Measurements from ENCODE around the gene NEFH. TPM values are rescaled to one million over a fixed set of nuclear protein-coding genes. Genes with fewer than 3 reads are reported as not detected.
"Not testable (repeated sequence)": the region's sequence is repeated elsewhere in the genome, so short reads cannot be mapped to it uniquely, and the experiment has no call there.

NEFH gene, protein sequence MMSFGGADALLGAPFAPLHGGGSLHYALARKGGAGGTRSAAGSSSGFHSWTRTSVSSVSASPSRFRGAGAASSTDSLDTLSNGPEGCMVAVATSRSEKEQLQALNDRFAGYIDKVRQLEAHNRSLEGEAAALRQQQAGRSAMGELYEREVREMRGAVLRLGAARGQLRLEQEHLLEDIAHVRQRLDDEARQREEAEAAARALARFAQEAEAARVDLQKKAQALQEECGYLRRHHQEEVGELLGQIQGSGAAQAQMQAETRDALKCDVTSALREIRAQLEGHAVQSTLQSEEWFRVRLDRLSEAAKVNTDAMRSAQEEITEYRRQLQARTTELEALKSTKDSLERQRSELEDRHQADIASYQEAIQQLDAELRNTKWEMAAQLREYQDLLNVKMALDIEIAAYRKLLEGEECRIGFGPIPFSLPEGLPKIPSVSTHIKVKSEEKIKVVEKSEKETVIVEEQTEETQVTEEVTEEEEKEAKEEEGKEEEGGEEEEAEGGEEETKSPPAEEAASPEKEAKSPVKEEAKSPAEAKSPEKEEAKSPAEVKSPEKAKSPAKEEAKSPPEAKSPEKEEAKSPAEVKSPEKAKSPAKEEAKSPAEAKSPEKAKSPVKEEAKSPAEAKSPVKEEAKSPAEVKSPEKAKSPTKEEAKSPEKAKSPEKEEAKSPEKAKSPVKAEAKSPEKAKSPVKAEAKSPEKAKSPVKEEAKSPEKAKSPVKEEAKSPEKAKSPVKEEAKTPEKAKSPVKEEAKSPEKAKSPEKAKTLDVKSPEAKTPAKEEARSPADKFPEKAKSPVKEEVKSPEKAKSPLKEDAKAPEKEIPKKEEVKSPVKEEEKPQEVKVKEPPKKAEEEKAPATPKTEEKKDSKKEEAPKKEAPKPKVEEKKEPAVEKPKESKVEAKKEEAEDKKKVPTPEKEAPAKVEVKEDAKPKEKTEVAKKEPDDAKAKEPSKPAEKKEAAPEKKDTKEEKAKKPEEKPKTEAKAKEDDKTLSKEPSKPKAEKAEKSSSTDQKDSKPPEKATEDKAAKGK
- total RNA-seq: 1 to 10 TPM; 4.1 to 4.4 TPM

DNA sequence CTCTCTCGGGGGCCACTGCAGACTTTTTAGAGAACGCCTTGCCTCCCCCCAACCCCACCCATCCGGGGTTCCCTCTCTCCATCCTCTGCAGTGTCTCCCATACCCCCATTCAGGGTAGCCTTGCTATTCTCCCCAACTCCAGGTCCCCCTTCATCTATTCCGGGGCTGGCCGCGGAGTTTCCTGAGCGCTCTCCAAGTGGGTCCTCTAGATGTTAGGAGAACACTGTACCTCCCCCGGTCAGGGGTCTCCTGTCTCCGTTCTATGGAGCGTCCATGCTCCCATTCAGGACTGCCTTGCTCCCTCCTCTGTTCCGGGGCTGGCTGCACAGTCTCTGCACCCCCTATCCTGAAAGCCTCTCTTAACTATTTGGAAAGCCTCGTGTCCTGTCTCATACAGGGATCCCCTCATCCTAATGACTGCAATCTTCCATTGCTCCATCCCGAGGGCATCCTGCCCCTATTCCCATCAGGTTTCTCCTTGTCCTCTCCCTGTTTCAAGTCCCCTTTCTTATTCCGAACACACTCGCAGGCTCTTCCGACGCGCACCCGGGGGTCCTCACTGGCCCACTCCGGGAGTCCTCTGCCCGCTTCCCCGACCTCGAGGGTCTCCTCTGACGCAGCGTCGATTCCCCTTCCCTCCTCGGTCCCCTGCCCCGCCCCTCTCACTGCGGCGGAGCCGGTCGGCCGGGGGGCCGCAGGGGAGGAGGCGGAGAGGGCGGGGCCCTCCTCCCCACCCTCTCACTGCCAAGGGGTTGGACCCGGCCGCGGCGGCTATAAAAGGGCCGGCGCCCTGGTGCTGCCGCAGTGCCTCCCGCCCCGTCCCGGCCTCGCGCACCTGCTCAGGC lies at the start of gene NEFH:
Gene NEFH (plus strand): TSS at position 802 of the 845 bp plus-strand sequence. CDS start 45 bp downstream, outside the sequence.
- H3K27ac Mint-ChIP-seq: no peak within 1 kb of the TSS
- peaks cover 42% of the 10 kb centered on the region for H3K27me3 Mint-ChIP-seq
- H3K36me3 Mint-ChIP-seq: no peaks in the 10 kb centered on the region
- intact Hi-C loops (cut with micrococcal nuclease): no loop called here
- peaks cover 13% of the 10 kb centered on the region for H3K4me1 Mint-ChIP-seq (ENCODE audit: low read depth)
- H3K9me3 Mint-ChIP-seq: no peaks in the 10 kb centered on the region
- ChIA-PET CTCF (interaction anchor here (0.6 to 1.2 kb wide), 2 partner anchors 11 to 197 kb away, joined by 3 to 5 read pairs; no protein-coding TSS in a partner anchor), POLR2A (no interaction called here)
- DNase-seq: no peak
- peak within 1 kb of the TSS; percentile 56 for H3K4me3 Mint-ChIP-seq

DNA sequence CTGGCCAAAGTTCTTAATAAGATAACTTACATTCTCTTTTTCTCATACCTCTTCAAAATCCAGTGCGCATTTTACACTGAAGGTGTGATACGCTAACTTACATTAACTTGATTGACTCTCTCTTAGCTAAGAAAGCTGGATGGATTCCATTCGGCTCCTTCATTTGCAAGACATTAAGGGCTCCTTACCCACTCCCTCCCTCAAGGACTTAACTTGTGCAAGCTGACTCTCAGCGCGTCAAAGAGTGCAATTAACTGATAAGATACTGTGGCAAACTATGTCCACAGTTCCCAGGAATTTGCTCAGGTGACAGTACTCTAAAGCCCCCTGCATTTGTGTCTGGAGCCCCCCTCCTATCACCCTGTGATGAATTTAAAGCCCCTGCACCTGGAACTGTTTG lies 48.0 kb upstream of the NEFH start:
- ChIA-PET CTCF (no interaction called here), POLR2A (interaction anchor here (0.6 kb wide), 1 partner anchor 71 kb away, joined by 3 read pairs; no protein-coding TSS in a partner anchor)
- Mint-ChIP-seq H3K27me3 (peaks cover 8% of the 10 kb centered on the region), H3K4me1 (ENCODE audit: low read depth) (no peaks in the 10 kb centered on the region), H3K9me3 (no peaks in the 10 kb centered on the region), H3K27ac (no peak overlapping the region), H3K4me3 (no peak overlapping the region), H3K36me3 (no peaks in the 10 kb centered on the region)
- DNase-seq: no peak
- intact Hi-C loops (cut with micrococcal nuclease): no loop called here

DNA sequence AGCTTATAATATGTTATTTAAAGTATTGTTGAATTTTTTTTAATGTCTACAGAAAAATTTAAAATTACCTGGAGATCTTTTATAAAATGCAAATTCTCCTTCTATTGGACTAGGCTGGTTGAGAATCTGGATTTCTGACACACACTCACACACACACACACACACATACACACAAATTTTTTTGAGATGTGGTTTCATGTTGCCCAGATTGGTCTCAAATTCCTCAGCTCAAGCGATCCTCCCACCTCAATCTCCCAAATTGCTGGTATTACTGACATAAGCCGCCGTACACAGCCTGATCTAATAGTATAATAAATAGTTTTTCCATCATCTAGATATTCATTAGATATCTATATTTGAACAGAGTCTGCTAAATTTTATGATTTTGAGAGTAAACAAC lies 46.2 kb upstream of the NEFH start:
- CTCF ChIA-PET: no interaction called here
- intact Hi-C loops (cut with micrococcal nuclease): no loop called here
- H3K9me3 Mint-ChIP-seq: no peaks in the 10 kb centered on the region
- no peaks in the 10 kb centered on the region for H3K36me3 Mint-ChIP-seq
- peaks cover 8% of the 10 kb centered on the region for H3K27me3 Mint-ChIP-seq
- no peaks in the 10 kb centered on the region for H3K4me1 Mint-ChIP-seq (ENCODE audit: low read depth)
- H3K4me3 Mint-ChIP-seq: no peak overlapping the region
- H3K27ac Mint-ChIP-seq: no peak overlapping the region
- POLR2A ChIA-PET: no interaction called here
- no peak for DNase-seq

DNA sequence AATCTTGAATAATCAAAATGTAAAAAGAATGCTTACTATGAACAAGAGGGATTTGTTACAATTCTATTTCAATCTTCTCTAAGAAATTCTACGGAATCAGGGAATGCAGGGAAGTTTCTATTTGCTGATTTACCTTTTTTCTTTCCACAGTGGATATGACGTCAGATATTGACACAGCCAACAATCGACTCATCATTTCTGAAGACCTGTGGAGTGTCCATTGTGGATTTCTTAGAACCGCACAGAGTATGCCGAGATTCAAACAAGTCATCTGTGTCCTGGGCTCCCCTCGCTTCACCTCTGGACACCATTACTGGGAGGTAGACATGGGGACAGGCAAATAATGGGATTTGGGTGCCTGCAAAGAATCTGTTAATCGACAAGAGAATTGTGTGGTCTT lies 45.7 kb upstream of the NEFH start:
- no peaks in the 10 kb centered on the region for H3K4me1 Mint-ChIP-seq (ENCODE audit: low read depth)
- H3K4me3 Mint-ChIP-seq: no peak overlapping the region
- no peaks in the 10 kb centered on the region for H3K9me3 Mint-ChIP-seq
- no peaks in the 10 kb centered on the region for H3K36me3 Mint-ChIP-seq
- H3K27ac Mint-ChIP-seq: no peak overlapping the region
- CTCF ChIA-PET: no interaction called here
- intact Hi-C loops (cut with micrococcal nuclease): no loop called here
- POLR2A ChIA-PET: no interaction called here
- peaks cover 8% of the 10 kb centered on the region for H3K27me3 Mint-ChIP-seq
- no peak for DNase-seq

DNA sequence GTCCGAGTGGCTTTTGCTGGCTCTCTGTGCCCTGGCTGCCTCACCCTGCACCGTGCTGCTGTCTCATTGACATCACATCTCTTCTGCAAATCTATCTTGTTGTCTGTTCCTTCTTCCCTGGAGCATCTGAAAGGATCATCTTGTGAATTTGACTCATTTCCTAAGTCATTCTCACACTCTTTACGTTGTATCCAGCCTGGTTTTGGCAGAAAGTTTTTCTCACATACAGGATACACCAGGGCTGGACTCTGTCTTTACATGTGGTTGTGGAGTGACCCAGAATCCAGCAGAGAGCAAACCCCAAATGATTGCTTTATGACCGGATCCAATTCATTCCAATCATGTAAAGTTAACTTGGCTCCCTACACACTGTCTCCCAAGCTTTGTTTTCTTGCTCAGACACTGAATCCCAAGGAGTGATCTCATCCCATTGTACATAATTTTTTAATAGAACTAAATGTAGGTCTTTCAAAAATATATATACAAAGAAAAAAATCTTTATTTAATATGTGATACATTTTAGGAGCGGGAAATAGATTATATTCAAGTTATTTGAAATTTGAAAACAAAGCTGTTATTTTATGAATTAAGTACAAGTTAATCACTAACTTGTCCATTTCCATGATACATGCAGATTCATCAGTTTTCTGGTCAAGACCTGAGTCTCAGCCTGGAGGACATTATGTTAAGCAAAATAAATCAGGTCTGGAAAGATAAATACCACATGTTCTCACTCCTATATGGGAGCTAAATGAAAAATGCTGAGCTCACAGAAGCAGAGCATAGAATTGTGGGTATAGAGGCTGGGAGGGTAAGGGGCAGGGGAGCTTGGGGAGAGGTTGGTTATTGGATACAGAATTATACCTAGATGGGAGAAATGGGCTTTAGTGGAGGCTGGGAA lies 44.5 kb upstream of the NEFH start:
- H3K27me3 Mint-ChIP-seq: peaks cover 6% of the 10 kb centered on the region
- intact Hi-C loops (cut with micrococcal nuclease): no loop called here
- DNase-seq: no peak
- no peaks in the 10 kb centered on the region for H3K36me3 Mint-ChIP-seq
- no peaks in the 10 kb centered on the region for H3K9me3 Mint-ChIP-seq
- no peak overlapping the region for H3K4me3 Mint-ChIP-seq
- CTCF ChIA-PET: no interaction called here
- POLR2A ChIA-PET: no interaction called here
- H3K27ac Mint-ChIP-seq: no peak overlapping the region
- no peaks in the 10 kb centered on the region for H3K4me1 Mint-ChIP-seq (ENCODE audit: low read depth)

DNA sequence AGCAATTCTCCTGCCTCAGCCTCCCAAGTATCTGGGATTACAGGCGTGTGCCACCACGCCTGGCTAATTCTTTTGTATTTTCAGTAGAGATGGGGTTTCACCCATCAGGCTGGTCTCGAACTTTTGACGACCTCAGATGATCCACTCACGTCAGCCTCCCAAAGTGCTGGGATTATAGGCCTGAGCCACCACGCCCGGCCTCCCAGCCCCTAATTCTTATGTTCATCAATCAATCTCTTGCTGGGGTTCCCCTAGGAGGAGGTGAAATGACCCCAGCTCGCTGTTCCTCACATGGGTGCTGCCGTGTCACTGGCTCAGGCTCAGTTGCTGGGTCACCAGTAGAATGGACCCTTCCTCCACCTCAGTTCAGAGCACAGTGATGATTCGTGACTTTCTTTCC lies 41.7 kb upstream of the NEFH start, which contains the start of gene RFPL1:
Gene RFPL1 (plus strand): TSS at position 301 of the 400 bp plus-strand sequence.
- H3K9me3 Mint-ChIP-seq; POLR2A ChIA-PET; H3K27ac Mint-ChIP-seq; H3K36me3 Mint-ChIP-seq; H3K4me3 Mint-ChIP-seq; CTCF ChIA-PET; DNase-seq; H3K4me1 Mint-ChIP-seq (ENCODE audit: low read depth); H3K27me3 Mint-ChIP-seq; intact Hi-C loops (cut with micrococcal nuclease): not testable (repeated sequence)

DNA sequence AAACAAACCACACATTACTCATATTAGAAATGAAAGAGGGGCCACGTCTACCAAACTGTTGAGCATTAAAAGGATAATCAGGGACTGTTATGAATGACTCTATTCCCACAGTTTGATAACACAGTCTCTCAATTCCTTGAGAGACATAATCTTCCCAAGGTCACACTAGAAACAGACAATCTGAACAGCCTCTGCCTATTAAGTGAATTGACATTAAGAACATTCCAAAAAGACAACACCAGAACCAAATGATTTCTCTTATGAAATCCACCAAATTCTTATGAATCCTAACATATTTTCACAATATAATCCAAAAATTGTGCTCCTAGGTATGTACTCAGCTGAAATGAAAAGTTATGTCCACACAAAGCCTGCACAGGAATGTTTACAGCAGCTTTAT lies 37.0 kb upstream of the NEFH start:
- no peak for DNase-seq
- Mint-ChIP-seq H3K4me3 (no peak overlapping the region), H3K27ac (no peak overlapping the region), H3K36me3 (no peaks in the 10 kb centered on the region), H3K9me3 (no peaks in the 10 kb centered on the region), H3K4me1 (ENCODE audit: low read depth) (no peaks in the 10 kb centered on the region), H3K27me3 (peaks cover 3% of the 10 kb centered on the region)
- ChIA-PET POLR2A (no interaction called here), CTCF (no interaction called here)
- intact Hi-C loops (cut with micrococcal nuclease): no loop called here

DNA sequence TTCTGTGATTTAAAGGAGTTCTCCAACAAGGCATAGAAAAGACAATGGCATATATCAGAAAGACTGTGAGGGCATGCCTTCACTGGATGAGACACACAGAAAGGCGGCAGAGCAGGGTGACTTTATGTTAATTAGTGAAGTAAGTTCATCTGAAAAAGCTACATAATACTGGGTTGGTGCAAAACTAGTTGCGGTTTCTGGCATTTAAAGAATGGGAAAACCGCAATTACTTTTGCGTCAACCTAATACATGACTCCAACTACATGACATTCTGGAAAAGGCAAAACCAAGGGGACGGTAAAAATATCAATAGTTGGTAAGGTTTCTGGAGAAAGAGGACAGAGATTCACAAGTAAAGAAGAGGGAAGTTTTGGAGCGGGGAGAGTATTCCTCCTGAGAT lies 36.6 kb upstream of the NEFH start:
- H3K9me3 Mint-ChIP-seq: no peaks in the 10 kb centered on the region
- peaks cover 3% of the 10 kb centered on the region for H3K27me3 Mint-ChIP-seq
- H3K27ac Mint-ChIP-seq: no peak overlapping the region
- no peak for DNase-seq
- H3K36me3 Mint-ChIP-seq: no peaks in the 10 kb centered on the region
- H3K4me1 Mint-ChIP-seq (ENCODE audit: low read depth): no peaks in the 10 kb centered on the region
- POLR2A ChIA-PET: no interaction called here
- intact Hi-C loops (cut with micrococcal nuclease): no loop called here
- CTCF ChIA-PET: no interaction called here
- no peak overlapping the region for H3K4me3 Mint-ChIP-seq

DNA sequence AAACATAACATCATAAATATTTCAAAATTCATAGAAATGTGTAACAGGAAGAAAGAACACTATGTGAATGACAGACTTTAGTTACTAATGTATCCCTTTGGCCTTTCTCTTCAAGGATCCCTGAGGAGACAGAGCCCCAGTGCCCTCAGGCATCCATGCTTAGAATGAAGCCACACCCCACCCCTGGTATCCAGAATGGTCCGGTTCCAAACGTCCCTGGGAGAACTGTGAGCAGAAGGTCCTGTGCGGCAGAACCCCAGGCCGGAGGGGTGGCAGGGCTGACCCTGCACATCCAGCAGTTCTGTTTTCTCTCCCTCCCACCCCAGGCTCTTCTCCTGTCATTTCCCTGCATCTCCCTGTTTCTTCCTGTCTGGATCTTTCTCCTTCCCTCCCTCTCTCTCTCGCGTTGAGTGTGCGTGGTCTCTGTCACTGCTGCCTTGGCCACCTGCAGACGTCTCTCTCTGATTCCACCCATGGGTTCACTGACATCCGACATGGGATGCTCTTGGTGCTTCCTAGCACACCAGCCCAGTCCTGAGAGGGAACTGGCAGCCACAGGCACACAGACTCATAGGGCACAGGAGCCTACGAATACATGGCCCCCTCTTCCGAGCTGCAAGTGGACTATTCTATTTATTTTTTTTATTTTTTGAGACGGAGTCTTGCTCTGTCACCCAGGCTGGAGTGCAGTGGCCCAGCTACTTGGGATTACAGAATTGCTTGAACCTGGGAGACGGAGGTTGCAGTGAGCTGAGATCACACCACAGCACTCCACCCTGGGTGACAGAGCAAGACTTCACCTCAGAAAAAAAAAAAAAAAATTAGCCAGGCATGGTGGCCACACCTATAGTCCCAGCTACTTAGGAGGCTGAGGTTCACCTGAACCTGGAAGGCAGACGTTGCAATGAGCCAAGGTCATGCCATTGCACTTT lies 35.9 kb upstream of the NEFH start:
- H3K36me3 Mint-ChIP-seq: no peaks in the 10 kb centered on the region
- POLR2A ChIA-PET: no interaction called here
- H3K27ac Mint-ChIP-seq: no peak overlapping the region
- no peaks in the 10 kb centered on the region for H3K9me3 Mint-ChIP-seq
- H3K27me3 Mint-ChIP-seq: peaks cover 3% of the 10 kb centered on the region
- no peaks in the 10 kb centered on the region for H3K4me1 Mint-ChIP-seq (ENCODE audit: low read depth)
- intact Hi-C loops (cut with micrococcal nuclease): no loop called here
- no peak for DNase-seq
- no peak overlapping the region for H3K4me3 Mint-ChIP-seq
- CTCF ChIA-PET: no interaction called here

DNA sequence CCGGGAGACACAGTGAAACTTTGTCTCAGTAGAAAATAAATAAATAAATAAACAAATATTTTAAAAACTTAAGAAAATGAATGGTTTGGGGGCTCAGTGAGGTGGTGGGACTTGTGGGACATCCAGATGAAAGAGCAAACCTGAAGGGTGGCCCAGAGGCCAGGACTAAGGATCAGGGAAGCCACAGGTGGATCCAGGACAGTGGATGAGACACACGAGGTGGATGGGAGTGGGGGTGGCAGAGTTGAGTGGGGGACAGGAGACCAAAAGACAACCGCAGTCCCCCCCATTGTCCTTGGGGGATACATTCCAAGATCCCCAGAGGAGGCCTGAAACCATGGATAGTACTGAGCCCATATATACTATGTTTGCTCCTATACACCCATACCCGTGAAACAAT lies 34.5 kb upstream of the NEFH start:
- Mint-ChIP-seq H3K36me3 (no peaks in the 10 kb centered on the region), H3K4me3 (no peak overlapping the region), H3K4me1 (ENCODE audit: low read depth) (no peaks in the 10 kb centered on the region), H3K27me3 (peaks cover 3% of the 10 kb centered on the region), H3K9me3 (no peaks in the 10 kb centered on the region), H3K27ac (no peak overlapping the region)
- POLR2A ChIA-PET: no interaction called here
- DNase-seq: no peak
- CTCF ChIA-PET: no interaction called here
- intact Hi-C loops (cut with micrococcal nuclease): no loop called here

Data from activated CD4-positive, alpha-beta memory T cell treated with anti-CD3 and anti-CD28 coated beads for 36 hours (primary cell).